Parathyroid adenoma (tissue), 2 donors: ENCODE data around the gene SLC25A5.
"Not testable (repeated sequence)": the region's sequence is repeated elsewhere in the genome, so short reads cannot be mapped to it uniquely, and the experiment has no call there.

Experiments used
- H2AFZ ChIP-seq: fragments of 300-600 bp; sonication (generic); one replicate; pipeline ENCODE4 v1.7.0; 2017; ENCODE audit warnings: antibody characterized with exemption, mild to moderate bottlenecking
- H3K27ac ChIP-seq: fragments of 300-600 bp; sonication (generic); one replicate; pipeline ENCODE4 v1.7.0; 2017
- H3K27me3 ChIP-seq: fragments of 300-600 bp; sonication (generic); one replicate; pipeline ENCODE4 v1.7.0; 2017; ENCODE audit warnings: low read length; ENCODE audit not compliant: control insufficient read depth, insufficient read depth
- H3K36me3 ChIP-seq: fragments of 300-600 bp; sonication (generic); one replicate; pipeline ENCODE4 v1.7.0; 2017; ENCODE audit warnings: low read length; ENCODE audit not compliant: control insufficient read depth, insufficient read depth
- H3K4me1 ChIP-seq: fragments of 300-600 bp; sonication (generic); one replicate; pipeline ENCODE4 v1.7.0; 2017; ENCODE audit warnings: control low read depth
- H3K4me2 ChIP-seq: fragments of 300-600 bp; sonication (generic); one replicate; pipeline ENCODE4 v1.7.0; 2017; ENCODE audit warnings: low read length
- H3K4me3 ChIP-seq: fragments of 300-600 bp; sonication (generic); one replicate; pipeline ENCODE4 v1.7.0; 2017; ENCODE audit warnings: low read depth, low read length
- H3K79me2 ChIP-seq: fragments of 300-600 bp; sonication (generic); one replicate; pipeline ENCODE4 v1.7.0; 2017; ENCODE audit warnings: control low read depth
- H3K9ac ChIP-seq: fragments of 300-600 bp; sonication (generic); one replicate; pipeline ENCODE4 v1.7.0; 2017; ENCODE audit warnings: mild to moderate bottlenecking
- H3K9me3 ChIP-seq: fragments of 300-600 bp; sonication (generic); one replicate; pipeline ENCODE4 v1.7.0; 2017; ENCODE audit warnings: low read length; ENCODE audit not compliant: control insufficient read depth
- TF ChIP-seq, protein P1 (sequence below): fragments of 300-600 bp; sonication (generic); IDR thresholded peaks from one replicate; pipeline ENCODE4 v1.7.0; 2017; ENCODE audit warnings: antibody characterized with exemption, mild to moderate bottlenecking
- donor health status: primary hyperparathyroidism.

SLC25A5 gene

DNA sequence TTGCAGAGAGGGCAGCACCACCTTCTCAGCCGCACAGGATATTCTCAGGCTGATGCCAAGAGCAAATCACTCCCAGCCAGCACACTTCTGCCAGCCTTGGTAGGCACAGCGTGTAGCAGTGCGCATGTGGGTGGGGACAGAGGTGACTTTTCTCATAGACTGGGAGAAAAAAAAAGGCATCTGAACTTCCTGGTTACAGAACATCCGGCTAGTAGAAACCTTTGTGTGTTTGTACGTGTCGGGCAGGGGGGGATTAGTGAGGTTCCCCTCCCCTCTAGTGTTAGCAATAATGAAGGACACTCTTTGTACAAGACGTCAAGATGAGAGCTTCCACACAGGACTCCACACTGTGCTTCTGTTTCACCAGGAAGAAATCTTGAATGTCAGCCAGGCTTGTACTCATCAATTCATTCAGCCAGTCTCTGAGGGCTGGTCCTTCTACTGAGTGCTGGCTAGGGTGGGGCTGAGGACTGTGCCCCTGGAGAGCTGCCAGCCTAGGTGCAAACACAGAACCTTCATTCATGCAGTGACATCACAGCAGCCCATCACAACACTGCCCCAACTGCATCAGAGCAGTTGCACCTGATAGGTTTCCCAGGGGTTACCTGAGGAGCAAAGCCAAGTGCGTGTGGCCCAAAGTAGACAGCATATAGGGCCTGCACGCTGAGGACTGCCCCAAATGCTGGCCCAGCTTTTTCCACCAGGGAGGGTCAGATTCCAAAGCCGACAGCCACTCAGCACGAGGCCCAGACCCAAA is 34.7 kb downstream of the SLC25A5 start:
- Histone ChIP-seq H3K4me3 (no peak overlapping the region), H3K27ac (no peak overlapping the region), H3K4me1 (peaks cover 3% of the 10 kb centered on the region), H3K4me2 (no peak overlapping the region), H3K79me2 (no peaks in the 10 kb centered on the region), H3K9ac (no peak overlapping the region), H3K36me3 (no peaks in the 10 kb centered on the region), H3K27me3 (no peaks in the 10 kb centered on the region), H3K9me3 (no peaks in the 10 kb centered on the region), H2AFZ (peak overlapping the region; percentile 53)
- TF ChIP-seq, protein P1, sequence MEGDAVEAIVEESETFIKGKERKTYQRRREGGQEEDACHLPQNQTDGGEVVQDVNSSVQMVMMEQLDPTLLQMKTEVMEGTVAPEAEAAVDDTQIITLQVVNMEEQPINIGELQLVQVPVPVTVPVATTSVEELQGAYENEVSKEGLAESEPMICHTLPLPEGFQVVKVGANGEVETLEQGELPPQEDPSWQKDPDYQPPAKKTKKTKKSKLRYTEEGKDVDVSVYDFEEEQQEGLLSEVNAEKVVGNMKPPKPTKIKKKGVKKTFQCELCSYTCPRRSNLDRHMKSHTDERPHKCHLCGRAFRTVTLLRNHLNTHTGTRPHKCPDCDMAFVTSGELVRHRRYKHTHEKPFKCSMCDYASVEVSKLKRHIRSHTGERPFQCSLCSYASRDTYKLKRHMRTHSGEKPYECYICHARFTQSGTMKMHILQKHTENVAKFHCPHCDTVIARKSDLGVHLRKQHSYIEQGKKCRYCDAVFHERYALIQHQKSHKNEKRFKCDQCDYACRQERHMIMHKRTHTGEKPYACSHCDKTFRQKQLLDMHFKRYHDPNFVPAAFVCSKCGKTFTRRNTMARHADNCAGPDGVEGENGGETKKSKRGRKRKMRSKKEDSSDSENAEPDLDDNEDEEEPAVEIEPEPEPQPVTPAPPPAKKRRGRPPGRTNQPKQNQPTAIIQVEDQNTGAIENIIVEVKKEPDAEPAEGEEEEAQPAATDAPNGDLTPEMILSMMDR = no peak

DNA sequence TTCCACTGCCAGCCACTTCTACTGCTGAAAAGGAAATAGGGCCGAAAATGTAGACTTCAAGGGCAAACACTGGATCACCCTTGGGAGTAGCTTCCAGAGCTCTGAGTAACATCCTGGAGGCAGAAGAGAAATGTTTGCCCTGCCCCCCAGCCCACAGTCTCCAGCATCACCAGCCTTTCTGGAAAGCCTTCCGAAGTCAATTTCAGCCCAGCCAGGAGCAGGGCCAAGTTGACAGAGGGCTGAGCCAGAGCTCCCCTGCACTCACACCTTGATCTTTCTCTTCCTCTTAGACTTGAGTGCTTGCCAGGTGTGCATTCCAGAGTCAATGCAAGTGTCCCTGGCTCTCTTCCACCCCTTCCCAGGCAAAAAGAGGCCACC is 35.2 kb downstream of the SLC25A5 start:
- no peak overlapping the region for H3K9ac ChIP-seq

DNA sequence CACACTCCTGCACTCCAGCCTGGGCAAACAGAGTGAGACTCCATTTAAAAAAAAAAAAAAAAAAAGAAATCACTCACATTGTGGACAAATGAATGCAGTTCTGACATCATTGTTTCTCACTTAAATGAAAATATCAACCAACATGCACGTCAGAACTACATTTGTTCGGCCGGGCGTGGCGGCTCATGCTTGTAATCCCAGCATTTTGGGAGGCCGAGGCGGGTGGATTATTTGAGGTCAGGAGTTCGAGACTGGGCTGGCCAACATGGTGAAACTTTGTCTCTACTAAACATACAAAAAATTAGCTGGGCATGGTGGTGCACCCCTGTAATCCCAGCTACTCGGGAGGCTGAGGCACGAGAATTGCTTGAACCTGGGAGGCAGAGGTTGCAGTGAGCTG is 36.9 kb downstream of the SLC25A5 start:
- H3K27me3 ChIP-seq, H2AFZ ChIP-seq, H3K27ac ChIP-seq, H3K9me3 ChIP-seq, H3K79me2 ChIP-seq, H3K4me2 ChIP-seq, H3K4me3 ChIP-seq, H3K36me3 ChIP-seq, H3K4me1 ChIP-seq, H3K9ac ChIP-seq: not testable (repeated sequence)

More for the DNA sequence above, 35.2 kb downstream of the SLC25A5 start:
- H2AFZ ChIP-seq = peak overlapping the region; percentile 53
- H3K27me3 ChIP-seq = no peaks in the 10 kb centered on the region
- no peak overlapping the region for H3K4me2 ChIP-seq
- H3K27ac ChIP-seq = no peak overlapping the region
- no peaks in the 10 kb centered on the region for H3K79me2 ChIP-seq
- H3K9me3 ChIP-seq = no peaks in the 10 kb centered on the region
- TF ChIP-seq, protein P1 = no peak
- H3K4me1 ChIP-seq = peaks cover 3% of the 10 kb centered on the region
- no peaks in the 10 kb centered on the region for H3K36me3 ChIP-seq
- H3K4me3 ChIP-seq = no peak overlapping the region

DNA sequence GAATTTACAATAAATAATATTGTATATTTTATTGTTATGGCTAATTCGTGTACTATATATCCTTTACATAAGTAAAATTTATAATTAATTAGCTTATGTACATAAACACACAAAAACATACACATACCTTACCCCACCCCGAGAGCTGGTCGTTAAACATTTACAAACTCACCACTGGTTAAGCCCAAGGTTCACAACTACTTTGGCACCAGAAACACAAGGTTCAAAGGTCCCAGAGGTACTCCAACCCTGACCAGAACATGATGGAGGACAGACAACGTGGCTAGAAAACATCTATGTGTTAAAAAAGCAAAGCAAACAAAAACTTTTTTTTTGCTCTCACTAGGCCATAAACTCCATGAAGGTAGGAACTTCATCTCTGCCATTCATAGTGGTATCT is 37.7 kb downstream of the SLC25A5 start:
- no peak overlapping the region for H3K4me3 ChIP-seq
- H3K4me1 ChIP-seq = peaks cover 3% of the 10 kb centered on the region
- no peaks in the 10 kb centered on the region for H3K79me2 ChIP-seq
- H3K4me2 ChIP-seq = no peak overlapping the region
- H3K27me3 ChIP-seq = no peaks in the 10 kb centered on the region
- no peaks in the 10 kb centered on the region for H3K36me3 ChIP-seq
- no peak overlapping the region for H3K9ac ChIP-seq
- H2AFZ ChIP-seq = no peak overlapping the region
- H3K27ac ChIP-seq = no peak overlapping the region
- TF ChIP-seq, protein P1 = no peak
- no peaks in the 10 kb centered on the region for H3K9me3 ChIP-seq

DNA sequence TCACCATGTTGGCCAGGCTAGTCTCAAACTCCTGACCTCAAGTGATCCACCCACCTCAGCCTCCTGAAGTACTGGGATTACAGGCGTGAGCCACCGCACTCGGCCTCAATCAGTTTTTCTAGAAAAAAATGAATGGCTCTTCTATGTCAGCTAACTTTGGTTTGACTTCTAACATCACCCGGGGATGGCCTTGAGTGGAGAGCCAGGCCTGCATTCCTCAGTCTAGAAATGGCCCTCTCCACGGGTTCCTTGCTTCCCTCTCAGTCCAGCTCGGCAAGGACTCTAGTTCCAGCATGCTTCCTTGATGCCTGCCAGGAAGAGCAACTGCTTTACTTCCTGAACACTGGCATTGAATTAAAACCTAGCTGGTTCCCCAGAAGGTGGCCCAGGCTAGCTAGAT is 39.0 kb downstream of the SLC25A5 start:
- TF ChIP-seq, protein P1 = no peak
- Histone ChIP-seq H3K36me3 (no peaks in the 10 kb centered on the region), H3K4me2 (no peak overlapping the region), H3K4me3 (no peak overlapping the region), H3K9me3 (no peaks in the 10 kb centered on the region), H2AFZ (no peak overlapping the region), H3K27me3 (no peaks in the 10 kb centered on the region), H3K9ac (no peak overlapping the region), H3K4me1 (peaks cover 3% of the 10 kb centered on the region), H3K27ac (no peak overlapping the region), H3K79me2 (no peaks in the 10 kb centered on the region)
